DMS153 treated with DMSO at 0.1 percent for 48 hours (cell line): Measurements from ENCODE around the gene CRP.
"Not testable (repeated sequence)": the region's sequence is repeated elsewhere in the genome, so short reads cannot be mapped to it uniquely, and the experiment has no call there.

ENCODE experiments used
- DNase-seq: peaks from one replicate; lab custom pipeline; 2025; ENCODE audit not compliant: unreplicated experiment; lab: John Stamatoyannopoulos, UW

The CRP gene

GRCh38 chr1:159714529-159714928 is at the start of gene CRP:
CRP (minus strand) TSS chr1:159714589; CDS start chr1:159714485, 104 bp downstream.
- DNase-seq: no peak

GRCh38 chr1:159763686-159764085 is 49.3 kb upstream of the CRP start:
- DNase-seq: no peak

- no peak for DNase-seq
These were observed 42.0 kb upstream of the CRP start for GRCh38 chr1:159756397-159756796.

- no peak for DNase-seq
These were observed 41.1 kb upstream of the CRP start for GRCh38 chr1:159755451-159756007.

- no peak for DNase-seq
These were observed 39.0 kb upstream of the CRP start for GRCh38 chr1:159753386-159753785.

GRCh38 chr1:159752135-159752580 is 37.8 kb upstream of the CRP start:
- DNase-seq: no peak

GRCh38 chr1:159751031-159751430 is 36.6 kb upstream of the CRP start:
- DNase-seq: no peak

GRCh38 chr1:159750621-159751020 is 36.2 kb upstream of the CRP start:
- DNase-seq: no peak

GRCh38 chr1:159749630-159750029 is 35.2 kb upstream of the CRP start:
- DNase-seq: no peak

GRCh38 chr1:159748370-159748769 is 34.0 kb upstream of the CRP start:
- no peak for DNase-seq

GRCh38 chr1:159746666-159747065 is 32.3 kb upstream of the CRP start:
- no peak for DNase-seq

GRCh38 chr1:159743651-159744410 is 29.4 kb upstream of the CRP start:
- DNase-seq: no peak

- no peak for DNase-seq
These were observed 23.0 kb upstream of the CRP start for GRCh38 chr1:159737238-159737916.

- DNase-seq: not testable (repeated sequence)
These were observed 8.8 kb upstream of the CRP start for GRCh38 chr1:159723188-159723587.

GRCh38 chr1:159719990-159720389 is 5.6 kb upstream of the CRP start:
- no peak for DNase-seq

GRCh38 chr1:159715855-159716254 is 1.5 kb upstream of the CRP start:
- DNase-seq: no peak

- DNase-seq: no peak
These were observed 2.3 kb downstream of the CRP start for GRCh38 chr1:159712080-159712479.

GRCh38 chr1:159707472-159708260 is 6.7 kb downstream of the CRP start:
- DNase-seq: no peak

- no peak for DNase-seq
These were observed 8.5 kb downstream of the CRP start for GRCh38 chr1:159705904-159706256.

GRCh38 chr1:159705251-159705903 is 9.0 kb downstream of the CRP start:
- DNase-seq: no peak

- no peak for DNase-seq
These were observed 9.9 kb downstream of the CRP start for GRCh38 chr1:159704481-159704880.
